GM18519 (cell line): Measurements from ENCODE around the gene FBXO17.

ENCODE experiments used
- ATAC-seq: cut with Tn5 transposase; IDR thresholded peaks from one replicate; pipeline ENCODE4 v1.9.1; 2021; ENCODE audit warnings: mild to moderate bottlenecking, moderate library complexity; ENCODE audit not compliant: unreplicated experiment, low FRiP score

FBXO17 gene

GRCh38 chr19:38894968-38895367 lies 80.6 kb downstream of the FBXO17 start:
- ATAC-seq = no peak

GRCh38 chr19:38893341-38893771 lies 82.2 kb downstream of the FBXO17 start:
- no peak for ATAC-seq

GRCh38 chr19:38892841-38893240 lies 82.7 kb downstream of the FBXO17 start:
- no peak for ATAC-seq

GRCh38 chr19:38891771-38892170 lies 83.8 kb downstream of the FBXO17 start:
- no peak for ATAC-seq
